22Rv1 (cell line): Measurements from ENCODE around the gene IGSF1.
"Not testable (repeated sequence)": the region's sequence is repeated elsewhere in the genome, so short reads cannot be mapped to it uniquely, and the experiment has no call there.

Experiments used
- H3K27ac ChIP-seq: fragments of 450-650 bp; 2 replicates; pipeline ENCODE4 v1.5.1; 2017
- ZFX ChIP-seq: fragments of 450-650 bp; IDR thresholded peaks from 2 replicates; pipeline ENCODE4 v1.6.1; 2017; ENCODE audit warnings: antibody characterized with exemption, borderline replicate concordance
- TF ChIP-seq, protein P1 (sequence below): fragments of 450-650 bp; IDR thresholded peaks from 2 replicates; pipeline ENCODE4 v1.5.1; 2017; ENCODE audit warnings: mild to moderate bottlenecking

The IGSF1 gene

DNA sequence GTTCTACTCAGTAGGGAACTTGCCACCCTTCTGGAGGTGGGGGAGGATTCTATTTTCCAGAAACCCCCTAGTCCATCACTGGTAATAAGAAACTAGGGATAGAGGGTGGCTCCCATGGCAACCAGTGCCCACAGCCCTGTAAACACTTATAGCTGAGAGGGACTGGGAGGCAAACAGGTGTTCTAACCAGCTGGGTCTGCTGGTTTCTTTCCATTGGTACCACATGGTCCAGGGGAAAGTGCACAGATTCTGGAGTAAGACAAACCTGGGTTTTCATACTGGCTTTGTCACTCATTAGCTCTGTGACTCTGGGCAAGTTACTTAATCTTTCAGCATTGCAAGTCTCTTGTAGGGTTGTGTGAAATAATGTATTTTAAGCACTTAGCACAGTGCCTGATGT, 26.9 kb downstream of the IGSF1 start:
- no peak overlapping the region for H3K27ac ChIP-seq
- no peak for TF ChIP-seq ZFX
- TF ChIP-seq, protein P1, sequence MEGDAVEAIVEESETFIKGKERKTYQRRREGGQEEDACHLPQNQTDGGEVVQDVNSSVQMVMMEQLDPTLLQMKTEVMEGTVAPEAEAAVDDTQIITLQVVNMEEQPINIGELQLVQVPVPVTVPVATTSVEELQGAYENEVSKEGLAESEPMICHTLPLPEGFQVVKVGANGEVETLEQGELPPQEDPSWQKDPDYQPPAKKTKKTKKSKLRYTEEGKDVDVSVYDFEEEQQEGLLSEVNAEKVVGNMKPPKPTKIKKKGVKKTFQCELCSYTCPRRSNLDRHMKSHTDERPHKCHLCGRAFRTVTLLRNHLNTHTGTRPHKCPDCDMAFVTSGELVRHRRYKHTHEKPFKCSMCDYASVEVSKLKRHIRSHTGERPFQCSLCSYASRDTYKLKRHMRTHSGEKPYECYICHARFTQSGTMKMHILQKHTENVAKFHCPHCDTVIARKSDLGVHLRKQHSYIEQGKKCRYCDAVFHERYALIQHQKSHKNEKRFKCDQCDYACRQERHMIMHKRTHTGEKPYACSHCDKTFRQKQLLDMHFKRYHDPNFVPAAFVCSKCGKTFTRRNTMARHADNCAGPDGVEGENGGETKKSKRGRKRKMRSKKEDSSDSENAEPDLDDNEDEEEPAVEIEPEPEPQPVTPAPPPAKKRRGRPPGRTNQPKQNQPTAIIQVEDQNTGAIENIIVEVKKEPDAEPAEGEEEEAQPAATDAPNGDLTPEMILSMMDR: no peak

DNA sequence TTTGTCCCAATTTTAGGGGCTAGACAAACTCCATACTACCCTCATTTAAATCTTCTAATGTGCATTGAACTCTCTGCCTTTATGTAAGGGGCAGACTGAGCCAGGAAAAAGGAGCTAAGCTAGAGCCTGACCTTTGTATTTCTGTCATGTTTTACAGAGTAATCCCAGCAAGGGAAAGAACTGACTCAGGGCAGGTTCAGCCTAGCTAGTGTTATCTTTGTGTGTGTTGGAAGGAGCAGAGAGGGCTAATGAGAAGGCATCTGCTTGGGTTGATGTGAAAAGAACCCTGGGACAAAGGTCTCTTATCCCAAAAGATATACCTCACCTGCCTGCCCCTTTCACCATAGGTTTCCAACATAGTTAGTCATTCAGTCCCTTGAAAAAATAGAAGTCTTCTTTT, 31.7 kb downstream of the IGSF1 start:
- H3K27ac ChIP-seq: no peak overlapping the region
- TF ChIP-seq ZFX: no peak
- TF ChIP-seq, protein P1: no peak

DNA sequence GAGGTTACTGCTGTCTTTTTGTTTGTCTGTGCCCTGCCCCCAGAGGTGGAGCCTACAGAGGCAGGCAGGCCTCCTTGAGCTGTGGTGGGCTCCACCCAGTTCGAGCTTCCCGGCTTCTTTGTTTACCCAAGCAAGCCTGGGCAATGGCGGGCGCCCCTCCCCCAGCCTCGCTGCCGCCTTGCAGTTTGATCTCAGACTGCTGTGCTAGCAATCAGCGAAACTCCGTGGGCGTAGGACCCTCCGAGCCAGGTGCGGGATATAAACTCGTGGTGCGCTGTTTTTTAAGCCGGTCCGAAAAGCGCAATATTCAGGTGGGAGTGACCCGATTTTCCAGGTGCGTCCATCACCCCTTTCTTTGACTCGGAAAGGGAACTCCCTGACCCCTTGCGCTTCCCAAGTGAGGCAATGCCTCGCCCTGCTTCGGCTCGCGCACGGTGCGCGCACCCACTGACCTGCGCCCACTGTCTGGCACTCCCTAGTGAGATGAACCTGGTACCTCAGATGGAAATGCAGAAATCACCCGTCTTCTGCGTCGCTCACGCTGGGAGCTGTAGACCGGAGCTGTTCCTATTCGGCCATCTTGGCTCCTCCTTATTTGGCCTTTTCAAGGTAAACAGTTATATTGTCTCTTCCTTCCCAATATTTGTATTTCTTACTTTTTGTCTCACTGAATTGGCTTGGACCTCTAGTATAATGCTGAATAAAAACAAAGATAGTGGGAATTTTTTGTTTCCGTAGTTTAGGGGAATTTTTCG, 37.9 kb downstream of the IGSF1 start:
- not testable (repeated sequence) for H3K27ac ChIP-seq

DNA sequence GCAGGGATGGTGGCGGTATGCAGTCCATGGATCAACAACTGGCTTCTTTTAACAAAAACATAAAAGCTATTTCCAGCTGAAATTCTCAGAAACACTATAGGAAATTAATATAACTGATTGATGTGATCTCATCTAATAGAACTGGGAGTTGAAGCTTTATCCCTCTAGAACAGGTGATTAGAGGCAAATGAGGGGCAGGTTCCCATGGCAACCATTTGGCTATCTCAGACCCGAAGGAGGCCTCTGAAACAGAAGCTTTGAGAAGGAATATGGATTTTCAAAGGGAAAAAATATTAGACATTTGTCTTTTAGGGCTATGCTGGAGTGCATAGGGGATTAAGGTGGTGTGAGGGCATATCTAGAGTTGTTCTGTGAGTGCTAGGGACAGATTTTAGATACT, 50.0 kb downstream of the IGSF1 start:
- no peak overlapping the region for H3K27ac ChIP-seq
- TF ChIP-seq ZFX: no peak
- TF ChIP-seq, protein P1: no peak

DNA sequence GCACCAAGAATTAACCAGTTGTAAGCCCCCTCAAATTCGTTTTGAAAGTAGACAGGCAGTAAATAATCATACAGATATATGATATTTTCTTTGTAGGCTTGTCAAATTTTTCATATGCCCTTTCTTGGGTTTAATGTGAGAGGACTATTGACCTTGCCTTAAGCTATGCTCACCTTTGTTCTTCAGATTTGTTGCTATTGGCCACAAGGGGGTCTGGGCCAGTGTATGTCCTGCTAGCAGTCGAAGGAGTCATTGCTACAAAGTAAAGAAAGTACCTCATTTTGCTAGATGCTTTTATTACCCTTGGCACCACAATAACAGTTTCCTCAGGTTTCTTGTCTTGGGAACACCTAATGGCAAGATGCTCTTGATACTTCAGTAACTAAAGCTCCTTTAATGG, 51.7 kb downstream of the IGSF1 start:
- TF ChIP-seq, protein P1: no peak
- TF ChIP-seq ZFX: no peak

DNA sequence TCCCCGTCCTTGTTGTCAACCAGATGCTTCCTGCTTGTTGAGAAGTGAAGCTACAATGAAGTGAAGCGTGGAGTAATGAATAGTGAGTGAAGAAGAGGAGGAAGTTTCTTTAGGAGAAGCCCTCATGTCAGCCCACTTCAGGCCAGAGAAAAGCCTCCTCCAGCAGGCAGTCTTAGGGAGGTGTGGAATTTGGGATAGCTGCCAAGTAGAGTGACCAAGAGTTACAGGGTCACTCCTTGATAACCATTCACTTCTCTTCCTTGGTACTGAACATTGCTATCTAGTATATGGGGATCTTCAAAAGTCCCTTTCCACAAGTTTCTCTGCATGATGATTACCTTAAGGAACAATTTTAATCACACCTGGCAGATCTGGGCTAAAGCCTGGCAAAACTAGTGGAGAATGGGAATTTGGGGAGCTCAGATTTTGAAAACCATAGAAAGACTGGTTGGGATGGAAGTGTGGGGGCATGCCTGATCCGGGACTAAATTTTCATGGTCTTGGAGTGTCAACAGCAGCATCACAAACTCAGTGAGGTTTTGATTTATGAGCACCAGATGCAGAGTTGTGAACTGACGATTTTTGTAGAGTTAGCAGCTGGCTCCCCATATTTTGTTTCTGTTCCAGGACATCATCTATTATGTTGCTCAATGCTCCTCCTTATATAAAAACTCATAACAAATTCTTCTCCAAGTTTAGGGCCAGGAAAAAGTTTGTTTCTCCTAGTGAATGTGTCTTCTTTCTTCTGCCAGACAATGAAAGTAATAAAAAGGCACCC, 53.1 kb downstream of the IGSF1 start:
- H3K27ac ChIP-seq: no peak overlapping the region
- no peak for TF ChIP-seq ZFX
- TF ChIP-seq, protein P1: no peak

More for the DNA sequence above, 51.7 kb downstream of the IGSF1 start:
- no peak overlapping the region for H3K27ac ChIP-seq

DNA sequence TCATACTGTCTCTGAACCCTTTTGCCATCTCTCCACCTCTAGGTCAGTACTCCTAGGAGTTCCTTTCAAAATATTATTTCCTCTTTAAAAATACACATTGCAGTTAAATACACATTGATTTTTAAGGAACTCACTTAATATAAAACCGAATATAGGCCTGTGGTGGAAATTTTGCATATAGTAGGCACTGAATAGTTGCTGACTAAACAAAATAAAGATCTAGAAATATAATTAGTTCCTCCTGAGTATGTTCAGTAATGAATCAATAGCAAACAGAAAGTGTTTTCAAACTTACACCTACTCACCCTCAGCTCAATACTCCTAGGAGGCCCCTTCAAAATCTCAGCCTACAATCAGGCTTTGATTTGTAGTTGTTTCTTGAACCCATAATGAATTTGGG, 61.5 kb downstream of the IGSF1 start:
- no peak overlapping the region for H3K27ac ChIP-seq
- TF ChIP-seq, protein P1: no peak
- no peak for TF ChIP-seq ZFX
